HepG2 (cell line): ENCODE data around the gene CCDC30. TPM values are rescaled to one million over a fixed set of nuclear protein-coding genes. Genes with fewer than 3 reads are reported as not detected.

Source experiments
- ATAC-seq: fragments of 200-7000 bp; cut with Tn5 transposase; 3 replicates; pipeline ENCODE4 v1.9.1; 2020; ENCODE audit warnings: mild to moderate bottlenecking, moderate library complexity
- BruUV-seq: library from RNA; stranded (reverse); fragments of 400-500 nt; replicated peaks from 2 replicates; lab custom pipeline; 2021; lab: Mats Ljungman, UMichigan
- CTCF ChIA-PET: fragments of 300-600 bp; formaldehyde crosslinking; extraction: SDS; loops from one replicate; lab custom pipeline; 2021; ENCODE audit warnings: low total read pairs, inconsistent platforms, low intra/inter-chr PET ratio; lab: Yijun Ruan, JAX
- POLR2A ChIA-PET: fragments of 350-600 bp; sonication (Branson Sonifier 250); formaldehyde crosslinking; loops from one replicate; lab custom pipeline; 2020; ENCODE audit warnings: antibody characterized with exemption, inconsistent platforms; lab: Yijun Ruan, JAX
- DNase-seq: peaks from one replicate; pipeline ENCODE4 v3.0.0-alpha.2; 2015; ENCODE audit warnings: low spot score
- FAIRE-seq: peaks from 3 replicates; lab custom pipeline; 2011; peaks lifted over from hg19 to GRCh38; lab: Jason Lieb, UNC
- H2AFZ ChIP-seq: one replicate; pipeline ENCODE4 v1.6.1; 2011; ENCODE audit warnings: low read length, inconsistent platforms
- H3K27ac ChIP-seq: fragments of 300-600 bp; 3 replicates; pipeline ENCODE4 v1.8.0; 2011; ENCODE audit warnings: mixed run types, mild to moderate bottlenecking, mixed read lengths, low read length, inconsistent platforms; ENCODE audit not compliant: insufficient read depth; ENCODE audit errors: extremely low read length
- H3K27me3 ChIP-seq, 2 experiments: fragments of 200-600 bp in 1 of 2; 2 replicates in 1 of 2; 3 replicates in 1 of 2; pipeline versions ENCODE4 v1.6.0 to v1.8.0; 2011; ENCODE audit warnings: low read length in 2 of 2, mild to moderate bottlenecking in 2 of 2, moderate library complexity in 2 of 2, inconsistent platforms in 1 of 2; ENCODE audit not compliant: insufficient read depth in 2 of 2, control insufficient read depth in 1 of 2
- H3K36me3 ChIP-seq, 2 experiments: fragments of 200-600 bp in 1 of 2; replicated peaks in 1 of 2; 2 replicates in 1 of 2; 3 replicates in 1 of 2; pipeline versions ENCODE4 v1.5.1 to v1.8.0; 2011; ENCODE audit warnings: low read length in 2 of 2, inconsistent platforms in 1 of 2; ENCODE audit not compliant: insufficient read depth in 2 of 2, control insufficient read depth in 1 of 2
- H3K4me1 ChIP-seq: 2 replicates; pipeline ENCODE4 v1.5.1; 2012; ENCODE audit warnings: low read length, inconsistent platforms; ENCODE audit not compliant: insufficient read depth
- H3K4me2 ChIP-seq: 2 replicates; pipeline ENCODE4 v1.6.0; 2011; ENCODE audit warnings: low read depth, low read length, inconsistent platforms
- H3K4me3 ChIP-seq, 3 experiments: fragments of 200-600 bp in 1 of 3; sonication (generic), shearing (Covaris generic) in 1 of 3; replicated peaks in 1 of 3; 2 replicates each; pipeline ENCODE4 v1.5.1; 2011 to 2016; ENCODE audit warnings: low read length in 3 of 3, inconsistent platforms in 2 of 3, low read depth in 2 of 3, mild to moderate bottlenecking in 2 of 3, control low read depth in 1 of 3, mixed read lengths in 1 of 3; ENCODE audit not compliant: insufficient read depth in 1 of 3
- H3K79me2 ChIP-seq: one replicate; pipeline ENCODE4 v1.6.1; 2011; ENCODE audit warnings: low read length, inconsistent platforms; ENCODE audit not compliant: insufficient read depth
- H3K9ac ChIP-seq: 2 replicates; pipeline ENCODE4 v1.6.0; 2011; ENCODE audit warnings: mild to moderate bottlenecking, low read depth, low read length, inconsistent platforms; ENCODE audit not compliant: insufficient read depth
- H3K9me3 ChIP-seq: 2 replicates; pipeline ENCODE4 v1.5.1; 2012; ENCODE audit warnings: mild to moderate bottlenecking, low read length
- H4K20me1 ChIP-seq: 2 replicates; pipeline ENCODE4 v1.6.0; 2011; ENCODE audit warnings: inconsistent platforms, mild to moderate bottlenecking, low read length, moderate library complexity; ENCODE audit not compliant: insufficient read depth
- FOXJ3 ChIP-seq: sonication (generic); formaldehyde crosslinking; IDR thresholded peaks from 2 replicates; pipeline ENCODE4 v1.4.0; 2020; ENCODE audit warnings: missing genetic modification reagents, mild to moderate bottlenecking, borderline replicate concordance
- FOXK1 ChIP-seq: sonication (generic); formaldehyde crosslinking; IDR thresholded peaks from 2 replicates; pipeline ENCODE4 v1.4.0; 2020; ENCODE audit warnings: low read depth, missing genetic modification reagents, borderline replicate concordance
- MAFK ChIP-seq, 2 experiments: IDR thresholded peaks in 1 of 2; conservative IDR thresholded peaks in 1 of 2; 2 replicates each; pipeline ENCODE4 v1.6.1; 2011; ENCODE audit warnings: improper control_type of control experiment in 2 of 2, low read length in 2 of 2
- MED8 ChIP-seq: sonication (generic); formaldehyde crosslinking; IDR thresholded peaks from 2 replicates; pipeline ENCODE4 v1.8.1; 2023; ENCODE audit warnings: mild to moderate bottlenecking, missing genetic modification reagents; ENCODE audit not compliant: insufficient replicate concordance
- POLR2A ChIP-seq, 2 experiments: IDR thresholded peaks; 2 replicates each; pipeline ENCODE4 v1.6.1; 2011; ENCODE audit warnings: low read depth in 2 of 2, low read length in 2 of 2, mild to moderate bottlenecking in 1 of 2, moderate library complexity in 1 of 2; ENCODE audit not compliant: insufficient read depth in 1 of 2
- ZNF878 ChIP-seq: sonication (generic); formaldehyde crosslinking; IDR thresholded peaks from 2 replicates; pipeline ENCODE4 v1.8.1; 2023; ENCODE audit warnings: mild to moderate bottlenecking, missing genetic modification reagents, moderate library complexity
- WGBS: methylation state at CpG from one replicate; pipeline ENCODE4 v1.1.6; 2017; ENCODE audit warnings: low lambda C conversion rate; 5-methylcytosine and 5-hydroxymethylcytosine counted together
- in situ Hi-C: cut with HindIII; loops from 2 replicates; pipeline ENCODE4 v1.10.0; 2017; ENCODE audit warnings: low pct_unique_long_range_greater_than_20kb; ENCODE audit not compliant: extremely low pct_ligation_motif_present
- intact Hi-C: fragments of 100-400 bp; cut with micrococcal nuclease; formaldehyde crosslinking; loops from one replicate; pipeline ENCODE4 v1.10.0; 2022; ENCODE audit not compliant: unreplicated experiment
- polyA plus RNA-seq, 8 experiments: library from polyadenylated mRNA; depleted of rRNA in 3 of 8; stranded (reverse) in 7 of 8; unstranded in 1 of 8; fragments of >200 nt; fragmentation: Illumina TruSeq in 4 of 8; extraction: Trizol in 4 of 8; gene quantifications; 2 replicates each; pipeline versions ENCODE4 v1.2.1 to v1.2.3, GENCODE V29; 2011 to 2016; ENCODE audit warnings: low read depth in 4 of 8, missing spikeins in 1 of 8, mixed read lengths in 1 of 8; ENCODE audit not compliant: insufficient read depth in 1 of 8
- total RNA-seq, 5 experiments: library from RNA; depleted of rRNA; stranded (reverse); fragments of >200 nt; fragmentation: Illumina TruSeq; extraction: Trizol; gene quantifications; 2 replicates each; pipeline ENCODE4 v1.2.3, GENCODE V29; 2016; ENCODE audit warnings: low read depth in 1 of 5
- TF ChIP-seq, protein P1 (sequence below), 2 experiments: fragments of 450-650 bp in 1 of 2; sonication (generic) in 1 of 2; formaldehyde crosslinking; IDR thresholded peaks; 2 replicates each; pipeline versions ENCODE4 v1.5.0 to v1.8.0; 2020 to 2022; ENCODE audit warnings: mild to moderate bottlenecking in 1 of 2, missing genetic modification reagents in 1 of 2
- TF ChIP-seq, protein P2 (sequence below): sonication (generic); formaldehyde crosslinking; IDR thresholded peaks from 2 replicates; pipeline ENCODE4 v1.4.0; 2020; ENCODE audit warnings: mild to moderate bottlenecking, missing genetic modification reagents, borderline replicate concordance

The CCDC30 gene
- total and polyA plus RNA-seq, 2 of the 13 experiments (the other 11 are each of a cell fraction or from before 2014, with no cell fraction given): 0.25 to 0.77 TPM

DNA sequence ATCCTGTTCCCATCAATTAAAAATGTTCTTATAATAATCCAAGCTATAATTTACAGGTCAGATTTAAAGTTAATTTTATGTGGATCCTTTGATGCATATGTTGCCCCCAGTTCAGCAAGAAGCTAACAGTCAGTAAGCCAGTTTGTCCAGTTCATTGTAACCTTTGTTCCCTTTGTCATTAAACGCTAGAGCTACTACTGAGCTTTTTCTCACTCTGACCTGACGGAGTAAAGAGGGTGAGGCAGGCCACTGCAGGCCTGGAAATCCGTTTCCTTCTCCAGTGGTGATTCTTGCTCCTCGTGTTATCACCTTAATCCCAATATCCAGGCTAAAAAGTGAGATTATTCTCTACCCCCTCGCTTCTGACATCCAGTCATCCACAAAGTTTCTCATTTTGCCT, 229.4 kb downstream of the CCDC30 start:
- Histone ChIP-seq H3K27ac (peak overlapping the region; percentile 38), H4K20me1 (peaks cover 78% of the 10 kb centered on the region), H3K4me3 (no peak overlapping the region), H3K4me1 (peaks cover 62% of the 10 kb centered on the region), H3K79me2 (peaks cover 93% of the 10 kb centered on the region), H2AFZ (no peak overlapping the region), H3K27me3 (no peaks in the 10 kb centered on the region), H3K4me2 (peak overlapping the region; percentile 40), H3K36me3 (peaks cover 15 to 54% of the 10 kb centered on the region in 2 experiments), H3K9me3 (no peaks in the 10 kb centered on the region), H3K9ac (no peak overlapping the region)
- WGBS: 63% methylated on average over 5 of the region's 5 CpGs
- ChIA-PET CTCF (no interaction called here), POLR2A (interaction anchor here (3.0 kb wide), 1 partner anchor 10 kb away, joined by 21 read pairs; the partner anchor contains the start of gene YBX1)
- DNase-seq (no peak), ATAC-seq (peak; percentile 71), FAIRE-seq (peak; percentile 28)
- in situ Hi-C loops: no loop called here
- BruUV-seq: no TSS peak
- intact Hi-C loops: no loop called here
- TF ChIP-seq MED8 (CRISPR knock-in tag) (no peak), ZNF878 (CRISPR knock-in tag) (no peak), FOXJ3 (CRISPR knock-in tag) (no peak)
- TF ChIP-seq, protein P1, sequence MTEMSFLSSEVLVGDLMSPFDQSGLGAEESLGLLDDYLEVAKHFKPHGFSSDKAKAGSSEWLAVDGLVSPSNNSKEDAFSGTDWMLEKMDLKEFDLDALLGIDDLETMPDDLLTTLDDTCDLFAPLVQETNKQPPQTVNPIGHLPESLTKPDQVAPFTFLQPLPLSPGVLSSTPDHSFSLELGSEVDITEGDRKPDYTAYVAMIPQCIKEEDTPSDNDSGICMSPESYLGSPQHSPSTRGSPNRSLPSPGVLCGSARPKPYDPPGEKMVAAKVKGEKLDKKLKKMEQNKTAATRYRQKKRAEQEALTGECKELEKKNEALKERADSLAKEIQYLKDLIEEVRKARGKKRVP (CRISPR knock-in tag; IDR thresholded peaks at IDR 0.05): no peak

DNA sequence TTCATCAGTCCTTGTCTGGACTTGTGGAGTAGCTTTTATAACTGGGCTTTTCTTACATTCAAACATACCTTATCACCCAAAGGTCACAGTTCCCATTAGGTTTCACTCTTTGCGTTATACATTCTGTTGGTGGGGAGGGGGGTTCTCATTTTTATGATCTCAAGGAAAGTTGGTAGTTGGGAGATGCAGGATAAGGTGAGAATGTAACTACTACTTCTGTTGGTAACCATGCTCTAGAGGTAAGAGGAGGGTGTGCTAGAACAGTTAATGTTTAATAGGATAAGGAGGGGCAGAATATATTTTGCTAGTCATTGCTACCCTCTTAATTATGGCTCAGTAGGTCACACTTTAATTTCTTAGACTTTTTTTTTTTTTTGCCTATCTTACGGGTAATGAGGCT, 229.8 kb downstream of the CCDC30 start:
- Histone ChIP-seq H3K36me3 (peaks cover 13 to 54% of the 10 kb centered on the region in 2 experiments), H2AFZ (no peak overlapping the region), H3K9ac (no peak overlapping the region), H3K4me2 (peak overlapping the region; percentile 40; the same call in 1 of the 2 replicates), H3K27ac (peak overlapping the region; percentile 38), H3K9me3 (no peaks in the 10 kb centered on the region), H3K79me2 (peaks cover 93% of the 10 kb centered on the region), H3K27me3 (no peaks in the 10 kb centered on the region), H4K20me1 (peaks cover 74% of the 10 kb centered on the region), H3K4me3 (no peak overlapping the region), H3K4me1 (peaks cover 57% of the 10 kb centered on the region)
- 84% methylated on average over 2 of the region's 2 CpGs for WGBS
- ChIA-PET CTCF (no interaction called here), POLR2A (interaction anchor here (3.0 kb wide), 1 partner anchor 11 kb away, joined by 21 read pairs; the partner anchor contains the start of gene YBX1)
- ATAC-seq: peak; percentile 11
- intact Hi-C loops: no loop called here
- FAIRE-seq: no peak
- in situ Hi-C loops: no loop called here
- no peak for TF ChIP-seq MAFK (conservative IDR thresholded peaks at IDR 0.05 in 1 of 2, IDR thresholded peaks at IDR 0.05 in 1 of 2; ENCODE audit: low read length in 2 of 2)
- 0 out of 4 replicates have a peak, but pooled peaks of 1 of the 2 experiments have one; percentile 8 for TF ChIP-seq POLR2A (IDR thresholded peaks at IDR 0.05; ENCODE audit: insufficient read depth in 1 of 2, low read depth in 2 of 2, low read length in 2 of 2)
- no peak for TF ChIP-seq FOXK1
- TF ChIP-seq, protein P2, sequence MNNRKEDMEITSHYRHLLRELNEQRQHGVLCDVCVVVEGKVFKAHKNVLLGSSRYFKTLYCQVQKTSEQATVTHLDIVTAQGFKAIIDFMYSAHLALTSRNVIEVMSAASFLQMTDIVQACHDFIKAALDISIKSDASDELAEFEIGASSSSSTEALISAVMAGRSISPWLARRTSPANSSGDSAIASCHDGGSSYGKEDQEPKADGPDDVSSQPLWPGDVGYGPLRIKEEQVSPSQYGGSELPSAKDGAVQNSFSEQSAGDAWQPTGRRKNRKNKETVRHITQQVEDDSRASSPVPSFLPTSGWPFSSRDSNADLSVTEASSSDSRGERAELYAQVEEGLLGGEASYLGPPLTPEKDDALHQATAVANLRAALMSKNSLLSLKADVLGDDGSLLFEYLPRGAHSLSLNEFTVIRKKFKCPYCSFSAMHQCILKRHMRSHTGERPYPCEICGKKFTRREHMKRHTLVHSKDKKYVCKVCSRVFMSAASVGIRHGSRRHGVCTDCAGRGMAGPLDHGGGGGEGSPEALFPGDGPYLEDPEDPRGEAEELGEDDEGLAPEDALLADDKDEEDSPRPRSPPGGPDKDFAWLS (CRISPR knock-in tag): no peak
- DNase-seq: no peak
- no TSS peak for BruUV-seq
